Measurements from ENCODE around the gene RYR1.
A peak's percentile ranks its signal among the peaks of the same experiment; 100 is the strongest.
"Not testable (repeated sequence)": the region's sequence is repeated elsewhere in the genome, so short reads cannot be mapped to it uniquely, and the experiment has no call there.

The RYR1 gene

DNA sequence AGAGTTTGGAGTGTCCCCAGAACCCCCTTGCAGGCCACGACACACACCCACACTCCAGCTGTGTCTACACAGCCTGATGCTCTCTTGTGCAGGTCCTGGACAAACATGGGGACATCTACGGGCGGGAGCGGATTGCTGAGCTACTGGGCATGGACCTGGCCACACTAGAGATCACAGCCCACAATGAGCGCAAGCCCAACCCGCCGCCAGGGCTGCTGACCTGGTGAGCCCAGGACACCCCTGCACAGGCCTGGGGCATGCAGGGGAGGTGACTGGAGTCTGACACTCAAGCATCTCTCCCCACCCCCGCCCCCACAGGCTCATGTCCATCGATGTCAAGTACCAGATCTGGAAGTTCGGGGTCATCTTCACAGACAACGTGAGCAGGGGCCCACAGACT, 144.3 kb downstream of the RYR1 start:
- DNase-seq: no peak

GRCh38 chr19:38579304-38579703, 145.8 kb downstream of the RYR1 start:
- not testable (repeated sequence) for DNase-seq

- DNase-seq: no peak
Measured at GRCh38 chr19:38580080-38580479, 146.6 kb downstream of the RYR1 start.

- no peak for DNase-seq
Measured at GRCh38 chr19:38583219-38583984, 149.9 kb downstream of the RYR1 start.

GRCh38 chr19:38583985-38584305, 150.5 kb downstream of the RYR1 start:
- no peak for DNase-seq

GRCh38 chr19:38587562-38587961, 154.1 kb downstream of the RYR1 start:
- no peak for DNase-seq

GRCh38 chr19:38588041-38588440, 154.6 kb downstream of the RYR1 start:
- DNase-seq: no peak

- DNase-seq: no peak
Measured at GRCh38 chr19:38592940-38593339, 159.4 kb downstream of the RYR1 start.

DNA sequence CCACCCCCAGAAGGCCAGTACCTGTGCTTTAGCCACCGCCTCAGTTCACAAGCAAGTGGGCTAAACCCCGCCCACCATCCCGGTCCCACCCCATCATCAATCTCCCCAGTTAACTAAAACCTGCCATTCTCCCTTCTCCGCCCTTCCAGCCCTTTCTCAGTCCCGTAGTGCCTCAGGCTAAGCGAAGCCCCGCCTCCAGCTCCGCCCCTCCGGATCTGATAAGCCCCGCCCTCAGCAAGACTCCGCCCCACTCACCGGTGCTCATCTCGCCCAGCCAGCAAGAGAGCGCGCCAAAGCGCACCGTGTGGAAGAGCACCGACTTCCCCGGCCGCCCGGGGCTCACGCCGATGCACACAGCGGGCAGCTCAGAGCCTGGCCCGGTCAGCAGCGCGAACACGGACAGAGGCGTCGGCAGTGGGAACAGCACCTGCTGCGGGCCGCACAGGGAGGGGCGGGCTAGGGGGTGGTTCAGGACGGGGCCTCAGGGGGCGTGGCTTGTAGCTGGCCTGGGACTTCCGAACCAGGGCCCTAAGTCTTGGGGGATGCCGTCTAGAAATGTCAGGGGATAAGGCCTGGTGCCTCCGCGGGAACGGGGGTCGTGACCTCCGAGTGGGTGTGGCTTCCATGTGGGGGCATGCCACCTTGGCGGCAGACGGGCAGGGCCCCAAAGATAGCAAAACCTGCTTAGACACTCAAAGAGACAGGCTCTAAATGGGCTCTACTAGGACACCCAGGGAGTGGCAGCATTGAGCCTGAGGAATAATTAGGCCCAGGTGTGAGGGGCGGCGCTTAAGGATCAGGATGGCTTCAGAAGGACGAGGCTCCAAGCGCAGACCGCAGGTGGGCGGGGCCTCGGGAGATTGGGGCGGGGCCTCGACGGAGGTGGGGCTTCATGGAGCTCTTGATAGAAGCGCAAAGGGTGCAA, 162.8 kb downstream of the RYR1 start:
- peak; percentile 43 to 46 for DNase-seq

DNA sequence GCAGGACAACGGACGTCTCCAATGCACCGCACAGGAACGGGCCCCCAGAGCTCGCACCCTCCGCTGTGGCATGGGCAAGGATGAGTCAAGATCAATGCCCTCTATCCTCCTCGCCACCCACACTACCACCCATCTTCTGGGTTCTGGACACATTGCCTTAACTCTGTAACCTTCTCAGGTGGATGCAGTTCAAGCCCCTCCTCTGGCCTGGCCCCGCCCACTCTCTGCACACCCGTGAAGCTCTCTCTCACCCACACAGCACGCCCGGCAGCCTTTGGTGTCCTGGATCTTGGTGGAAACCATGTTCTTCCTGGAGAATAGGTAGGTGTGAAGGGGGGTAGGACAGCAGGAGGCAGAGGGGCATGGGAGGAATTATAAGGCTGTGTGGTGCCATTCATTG, 163.6 kb downstream of the RYR1 start:
- no peak for DNase-seq

GRCh38 chr19:38599722-38600121, 166.2 kb downstream of the RYR1 start:
- DNase-seq: no peak

GRCh38 chr19:38602856-38603255, 169.4 kb downstream of the RYR1 start:
- not testable (repeated sequence) for DNase-seq

GRCh38 chr19:38606131-38606530, 172.6 kb downstream of the RYR1 start:
- no peak for DNase-seq

DNA sequence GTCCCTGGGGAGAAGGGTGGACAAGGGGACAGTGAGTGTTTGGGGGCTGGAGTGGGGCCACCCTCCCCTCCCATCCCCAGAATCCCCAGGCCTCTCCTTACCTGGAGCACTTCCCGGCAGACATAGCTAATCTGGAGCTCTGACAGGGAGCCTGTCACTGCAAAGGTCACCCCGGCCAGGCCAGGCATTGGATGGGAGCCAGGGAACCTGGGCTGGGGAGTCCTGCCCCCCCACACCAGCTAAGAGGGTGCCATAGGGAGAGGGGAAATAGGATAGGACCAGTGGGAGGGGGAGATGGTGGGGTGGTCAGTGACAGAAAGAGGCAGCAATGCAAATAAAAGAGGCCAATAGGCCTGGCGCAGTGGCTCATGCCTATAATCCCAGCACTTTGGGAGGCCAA, 180.8 kb downstream of the RYR1 start:
- DNase-seq: no peak

- DNase-seq: no peak
Measured at GRCh38 chr19:38615007-38615581, 181.6 kb downstream of the RYR1 start.

GRCh38 chr19:38616265-38616664, 182.8 kb downstream of the RYR1 start:
- peak; percentile 17 to 29 for DNase-seq

- DNase-seq: peak; percentile 29 to 49
Measured at GRCh38 chr19:38617283-38617763, 183.8 kb downstream of the RYR1 start.

- DNase-seq: peak; percentile 81 to 83
Measured at GRCh38 chr19:38617764-38618589, 184.5 kb downstream of the RYR1 start, which contains the start of gene MAP4K1. Gene MAP4K1 (minus strand): TSS chr19:38617953. CDS start chr19:38617895, 58 bp downstream.

DNA sequence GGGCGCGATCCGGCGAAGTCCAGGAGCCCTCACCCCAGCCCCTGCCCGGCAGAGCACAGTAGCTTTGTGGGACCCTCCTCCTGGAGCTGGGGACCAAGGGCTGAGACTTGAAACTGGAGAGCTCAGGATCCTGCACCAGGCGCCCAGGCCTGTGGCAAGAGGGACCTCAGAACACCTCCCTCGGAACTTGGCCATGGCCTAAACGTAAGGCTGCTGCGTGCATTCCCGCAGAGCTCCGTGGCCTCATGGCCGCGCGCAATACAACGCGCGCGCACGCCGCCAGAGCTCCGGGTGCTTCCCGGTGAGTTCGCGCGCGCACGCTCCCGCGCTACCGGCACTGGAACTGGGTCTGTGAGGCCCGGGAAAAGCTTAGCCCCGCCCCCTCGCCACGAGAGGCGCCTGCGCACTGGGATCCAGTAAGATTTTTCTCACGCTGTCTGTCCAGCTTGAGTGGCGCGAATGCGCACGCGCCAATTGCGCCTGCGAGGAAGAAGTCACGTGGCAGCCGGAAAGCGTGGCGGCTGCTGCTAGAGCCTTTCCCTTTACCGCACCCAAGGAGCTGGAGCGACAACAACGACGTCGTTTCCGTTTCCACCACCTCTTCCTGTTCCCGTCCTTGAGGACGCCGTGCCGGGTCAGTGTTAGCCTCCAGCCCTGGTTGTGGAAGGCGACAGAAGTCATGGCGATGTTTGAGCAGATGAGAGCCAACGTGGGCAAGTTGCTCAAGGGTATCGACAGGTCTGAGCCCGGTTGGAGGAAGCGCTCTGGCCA, 185.3 kb downstream of the RYR1 start, which contains the start of gene EIF3K:
Gene EIF3K (plus strand): TSS at position 599 of the 771 bp plus-strand sequence. CDS start 81 bp downstream, at position 680.
- peak; percentile 99 for DNase-seq

- no peak for DNase-seq
Measured at GRCh38 chr19:38619361-38620174, 186.1 kb downstream of the RYR1 start.

GRCh38 chr19:38624822-38625221, 191.3 kb downstream of the RYR1 start:
- no peak for DNase-seq

Measured in activated CD4-positive, alpha-beta T cell treated with anti-CD3 and anti-CD28 coated beads, Interleukin-2, amount 50 U/mL, for 48 hours (primary cell).